ENCODE measurements around the gene CNTN4.
A peak's percentile ranks its signal among the peaks of the same experiment; 100 is the strongest.

The CNTN4 gene

DNA sequence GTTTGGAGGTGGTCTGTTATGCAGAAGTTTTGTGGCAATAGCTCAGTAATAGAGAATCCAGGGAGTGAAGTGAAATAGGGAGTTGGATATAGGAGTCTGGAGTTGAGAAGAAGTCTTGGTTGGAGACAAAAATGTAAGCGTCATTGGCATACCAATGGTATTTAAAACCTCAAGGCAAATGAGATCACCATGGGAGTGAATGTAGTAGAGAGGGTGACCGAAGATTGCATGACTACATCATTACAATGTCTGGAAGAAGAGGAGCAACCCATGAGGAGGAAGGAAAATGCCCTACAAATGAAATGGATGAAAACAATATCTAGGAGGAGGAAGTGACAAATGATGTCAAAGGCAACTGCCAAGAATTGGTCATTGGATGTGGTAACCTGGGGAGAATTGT is 54.4 kb downstream of the CNTN4 start:
- DNase-seq (ENCODE audit: low spot score) = no peak

DNA sequence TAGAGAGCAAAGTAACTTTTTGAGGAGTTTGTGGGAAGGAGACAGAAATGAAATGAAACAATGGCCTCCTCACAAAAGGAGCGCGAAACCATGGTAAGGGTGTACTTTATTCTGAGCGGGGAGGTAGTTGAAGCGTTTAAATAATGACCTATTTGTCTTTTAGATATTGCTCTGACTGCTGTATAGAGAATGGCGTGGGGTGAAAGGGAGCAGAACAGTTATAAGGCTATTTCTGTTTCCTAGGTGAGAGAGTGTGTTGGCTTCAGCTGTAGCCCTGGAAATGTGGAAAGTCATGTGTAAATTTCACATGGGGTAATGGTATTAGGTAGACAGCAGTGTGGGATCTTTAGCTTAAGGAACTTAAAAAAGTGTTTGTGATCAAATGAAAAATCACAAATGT is 54.9 kb downstream of the CNTN4 start:
- DNase-seq (ENCODE audit: low spot score) = no peak

DNA sequence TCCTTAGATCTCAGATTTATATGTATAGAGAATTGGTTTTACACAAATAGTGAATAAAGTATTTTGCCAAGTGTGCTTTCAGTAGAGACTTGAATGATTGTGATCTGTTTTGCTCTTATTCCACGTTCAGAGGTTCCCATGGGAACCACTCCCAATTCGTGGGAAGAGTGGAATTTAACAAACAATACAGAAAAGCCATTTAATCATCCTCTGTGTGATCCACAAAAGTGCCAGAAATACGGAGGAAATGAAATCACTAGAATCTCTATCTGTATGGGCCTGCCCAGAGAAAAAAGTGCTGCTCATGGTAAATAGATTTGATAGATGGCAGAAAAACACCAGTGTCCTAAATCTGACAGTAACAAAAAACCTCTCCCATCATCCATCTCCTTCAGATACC is 56.0 kb downstream of the CNTN4 start:
- DNase-seq (ENCODE audit: low spot score) = no peak

DNA sequence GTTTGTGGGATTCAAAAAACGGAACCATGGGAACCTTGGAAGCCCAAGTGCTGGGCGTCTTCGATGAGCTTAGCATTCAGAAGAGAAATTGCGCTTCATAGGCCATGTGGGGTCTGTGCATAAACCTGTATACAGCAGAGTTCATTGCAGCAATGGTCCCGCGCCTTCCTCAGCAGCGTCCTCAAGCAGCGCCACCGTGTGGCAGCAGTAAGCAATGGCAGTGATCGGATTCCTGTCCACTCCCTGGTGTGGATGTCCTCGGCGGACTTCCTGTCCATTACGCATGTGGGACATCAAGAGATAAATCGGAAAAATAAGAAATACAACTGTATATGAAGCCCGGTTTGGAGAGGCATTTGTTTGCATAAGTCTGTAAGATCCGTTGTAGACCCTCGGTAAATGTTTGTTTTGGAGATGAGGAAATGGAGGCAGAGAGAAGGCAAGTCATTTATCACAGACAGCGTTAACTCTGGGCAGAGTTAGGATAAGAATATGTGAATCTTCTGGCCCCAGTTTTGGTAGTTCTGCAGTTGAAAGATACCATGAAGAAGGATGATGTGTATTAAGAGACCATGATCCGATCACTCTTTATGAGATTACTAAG is 57.7 kb downstream of the CNTN4 start:
- peak; percentile 16 for DNase-seq (ENCODE audit: low spot score)

DNA sequence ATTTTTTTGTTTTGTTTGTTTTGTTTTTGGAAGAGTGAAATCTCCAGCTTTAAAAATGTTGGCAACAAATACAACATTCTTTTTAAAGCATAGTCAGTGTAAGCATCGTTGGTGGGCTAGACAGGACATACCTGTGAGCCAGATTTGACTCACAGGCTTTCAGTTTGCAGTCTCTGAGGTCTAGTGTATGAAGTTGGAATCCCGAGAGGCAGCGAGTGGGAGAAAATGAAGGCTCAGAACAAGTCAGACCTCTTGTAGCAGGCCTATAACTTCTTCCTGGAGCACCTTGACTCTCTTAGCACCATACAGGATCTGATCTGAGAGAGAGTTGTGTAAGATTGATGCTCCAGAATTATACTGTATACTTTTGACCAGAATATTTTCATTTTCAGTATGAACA is 60.2 kb downstream of the CNTN4 start:
- DNase-seq (ENCODE audit: low spot score) = no peak

DNA sequence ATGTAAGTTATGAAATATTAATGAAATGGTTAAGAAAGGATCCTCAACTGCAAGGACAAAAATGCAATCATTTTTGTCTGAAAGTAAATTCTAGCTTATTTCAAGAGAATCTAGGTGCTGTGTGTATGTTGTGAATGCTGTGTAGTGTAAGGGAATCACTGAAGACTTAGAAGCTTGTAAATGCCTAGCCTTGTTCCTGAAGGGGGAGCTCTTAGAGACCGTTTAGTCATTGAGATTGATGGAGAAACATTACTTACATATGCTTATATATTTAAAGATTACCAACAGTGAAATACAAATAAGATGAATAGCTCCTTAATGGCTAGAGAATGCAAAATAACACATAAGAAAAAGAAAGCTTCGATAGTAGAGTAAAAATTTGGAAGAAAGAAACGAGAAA is 67.9 kb downstream of the CNTN4 start:
- DNase-seq (ENCODE audit: low spot score) = no peak

DNA sequence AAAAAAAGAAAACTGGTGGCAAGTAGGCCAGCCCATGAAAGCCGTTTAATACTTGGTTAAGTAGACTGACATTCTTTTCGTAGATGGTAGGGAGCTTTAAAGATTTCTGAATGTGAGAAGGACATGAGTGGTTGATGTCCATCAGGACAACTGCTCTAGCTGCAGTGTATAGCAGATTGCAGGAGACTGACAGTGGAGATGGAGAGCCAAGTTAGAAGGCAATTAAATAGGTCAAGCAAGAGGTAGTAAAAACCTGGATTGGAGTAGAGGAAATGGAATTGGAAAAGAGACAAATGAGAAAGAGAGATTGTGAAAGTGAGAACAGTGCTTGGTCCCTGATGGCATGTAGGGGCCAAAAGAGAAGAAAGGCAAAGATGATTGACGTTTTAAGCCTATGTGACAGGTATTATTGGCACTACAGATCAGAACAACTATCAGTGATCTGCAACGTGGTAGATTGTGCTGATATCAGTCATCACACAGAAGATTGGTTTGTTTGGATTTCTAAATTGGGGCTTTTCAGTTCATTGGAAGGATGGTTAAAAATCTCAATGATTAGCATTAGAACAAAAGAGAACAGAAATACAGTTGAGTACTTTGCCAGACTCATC is 74.0 kb downstream of the CNTN4 start:
- DNase-seq (ENCODE audit: low spot score) = no peak

DNA sequence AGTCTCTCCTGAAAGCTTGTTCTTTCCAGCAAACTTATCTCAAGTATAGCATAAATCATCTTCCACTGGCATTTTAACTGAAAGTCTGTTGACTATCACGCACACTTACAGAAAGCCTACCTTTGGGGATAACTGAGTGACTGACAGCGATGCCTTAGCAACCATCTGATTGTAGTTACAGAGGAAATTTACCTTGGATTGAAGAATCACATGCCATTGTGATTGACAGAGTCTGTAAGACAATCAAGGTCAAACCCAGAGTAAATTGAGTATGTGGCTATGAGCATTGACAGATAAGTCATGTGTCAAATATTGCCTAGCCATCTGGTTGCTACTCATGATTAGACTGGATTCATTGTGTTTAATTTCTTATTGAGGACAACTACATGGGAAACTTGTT is 82.0 kb downstream of the CNTN4 start:
- DNase-seq (ENCODE audit: low spot score) = no peak

DNA sequence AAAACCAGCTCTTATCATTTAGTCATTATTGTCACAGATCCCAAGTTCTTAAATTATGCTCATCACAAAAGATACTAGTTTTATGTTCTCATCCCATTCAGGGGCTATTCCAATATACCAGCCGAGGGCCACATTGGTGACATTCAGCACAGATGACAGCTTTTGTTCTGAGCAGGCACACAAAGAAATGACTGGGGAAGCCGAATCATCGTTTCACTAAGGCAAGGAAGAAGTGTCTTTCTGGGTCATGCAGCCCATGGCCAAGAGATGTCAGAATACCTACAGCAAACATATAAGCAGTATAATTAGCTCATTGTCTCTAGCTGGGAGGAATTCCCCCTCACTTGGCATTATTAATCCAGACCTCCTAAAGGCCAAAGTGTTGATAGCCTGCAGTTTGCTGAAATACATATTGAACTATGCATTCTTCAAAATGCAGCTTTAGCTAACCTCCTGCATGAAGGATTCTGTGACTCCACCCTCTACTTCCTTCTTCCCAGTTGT is 100.2 kb downstream of the CNTN4 start:
- DNase-seq (ENCODE audit: low spot score) = peak; percentile 2

DNA sequence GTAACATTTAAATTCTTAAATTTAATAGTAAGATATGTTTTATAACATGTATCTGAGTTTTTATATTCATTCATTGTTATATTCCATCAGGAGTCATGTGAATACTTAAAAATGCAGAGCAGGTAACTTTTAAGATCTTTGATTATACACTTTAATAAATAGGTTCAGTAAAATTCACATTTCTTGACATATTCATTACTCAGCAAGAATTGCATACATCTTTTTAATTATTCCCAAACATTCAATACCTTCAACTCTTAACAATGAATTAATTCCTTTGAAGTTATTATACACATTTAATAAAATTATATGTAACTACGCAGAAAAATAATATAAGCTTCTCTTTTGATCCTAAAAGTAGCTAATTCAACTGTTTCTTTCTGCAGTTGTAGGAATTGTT is 105.4 kb downstream of the CNTN4 start:
- DNase-seq (ENCODE audit: low spot score) = no peak

DNA sequence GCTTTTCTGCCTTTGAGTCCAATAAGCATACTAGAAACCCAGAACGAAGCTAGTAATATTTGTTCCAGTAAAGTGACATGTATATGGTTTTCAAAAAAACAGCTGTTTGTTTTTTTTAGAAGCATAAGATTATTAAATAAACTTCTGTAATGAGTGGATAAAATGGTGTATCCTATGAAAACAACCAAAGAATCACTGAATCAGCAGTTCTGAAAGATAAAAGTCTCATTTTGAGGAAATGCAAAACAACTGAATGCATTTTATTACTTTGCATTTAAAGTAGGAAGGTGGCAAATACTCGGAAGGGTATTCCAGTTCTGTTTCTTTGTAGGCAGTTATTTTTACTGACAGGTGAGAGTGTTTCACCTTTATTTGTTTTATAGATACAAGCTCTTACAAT is 107.0 kb downstream of the CNTN4 start:
- no peak for DNase-seq (ENCODE audit: low spot score)

DNA sequence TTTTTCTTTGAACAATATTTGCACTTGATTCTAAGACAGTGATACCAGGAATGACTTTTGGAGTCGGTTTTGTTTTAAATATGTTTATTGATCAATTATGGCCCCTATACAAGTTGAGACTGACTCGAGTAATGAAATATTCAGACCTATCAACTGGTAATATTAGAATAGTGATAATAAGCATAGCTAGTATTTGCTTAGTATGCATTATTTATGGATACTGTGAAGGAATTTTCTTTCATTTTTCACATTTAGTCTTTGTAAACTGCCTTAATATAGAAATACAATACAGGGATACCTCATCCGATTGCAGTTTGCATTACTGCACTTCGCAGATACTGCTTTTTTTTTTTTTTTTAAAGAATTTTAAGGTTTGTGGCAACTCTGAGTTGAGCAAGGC is 107.9 kb downstream of the CNTN4 start:
- DNase-seq (ENCODE audit: low spot score) = no peak

DNA sequence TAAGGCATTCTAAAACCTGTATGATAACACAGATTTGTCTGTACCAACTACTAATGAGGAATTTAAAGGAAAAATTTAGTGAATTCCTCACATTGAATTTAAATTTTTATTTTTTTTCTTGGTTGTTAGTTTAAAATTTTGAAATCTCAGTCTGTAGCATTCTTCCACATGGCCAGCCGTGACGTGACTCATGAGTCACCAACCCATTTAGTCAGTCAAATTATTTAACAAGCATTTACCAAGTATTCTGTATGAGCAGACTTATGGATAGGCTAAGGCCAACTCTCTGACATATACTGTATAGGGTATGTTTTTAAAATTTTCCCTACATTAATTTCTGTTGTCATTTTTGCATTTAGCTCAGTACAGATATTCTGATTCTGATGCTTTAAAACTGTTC is 112.9 kb downstream of the CNTN4 start:
- no peak for DNase-seq (ENCODE audit: low spot score)

DNA sequence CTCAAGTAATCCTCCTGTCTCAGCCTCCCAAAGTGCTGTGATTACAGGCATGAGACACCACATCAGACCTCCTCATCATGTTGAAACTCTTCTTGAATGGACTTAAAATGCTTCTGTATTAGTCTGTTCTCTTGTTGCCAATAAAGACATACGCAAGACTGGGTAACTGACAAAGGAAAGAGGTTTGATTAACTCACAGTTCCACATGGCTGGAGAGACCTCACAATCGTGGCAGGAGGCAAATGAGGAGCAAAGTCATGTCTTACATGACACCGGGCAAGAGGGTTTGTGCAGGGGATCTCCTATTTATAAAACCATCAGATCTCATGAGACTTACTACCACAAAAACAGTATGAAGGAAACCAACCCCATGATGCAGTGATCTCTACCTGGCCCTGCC is 113.5 kb downstream of the CNTN4 start:
- DNase-seq (ENCODE audit: low spot score) = no peak

DNA sequence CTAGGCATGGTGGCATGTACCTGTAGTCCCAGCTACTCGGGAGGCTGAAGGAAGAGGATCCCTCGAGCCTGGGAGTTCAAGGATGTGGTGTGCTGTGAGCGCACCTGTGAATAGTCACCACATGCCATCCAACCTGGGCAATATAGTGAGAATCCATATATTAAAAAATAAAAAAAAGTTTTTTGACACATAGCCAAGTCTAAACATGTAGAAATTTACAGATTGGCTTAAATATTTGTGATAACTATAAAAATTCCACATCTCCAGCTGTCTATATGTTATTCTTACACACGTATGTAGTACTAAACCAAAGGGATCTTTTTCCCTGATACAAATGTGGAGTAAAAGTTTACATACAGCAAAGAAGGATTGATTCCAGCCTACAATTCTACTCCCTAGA is 119.7 kb downstream of the CNTN4 start:
- DNase-seq (ENCODE audit: low spot score) = no peak

DNA sequence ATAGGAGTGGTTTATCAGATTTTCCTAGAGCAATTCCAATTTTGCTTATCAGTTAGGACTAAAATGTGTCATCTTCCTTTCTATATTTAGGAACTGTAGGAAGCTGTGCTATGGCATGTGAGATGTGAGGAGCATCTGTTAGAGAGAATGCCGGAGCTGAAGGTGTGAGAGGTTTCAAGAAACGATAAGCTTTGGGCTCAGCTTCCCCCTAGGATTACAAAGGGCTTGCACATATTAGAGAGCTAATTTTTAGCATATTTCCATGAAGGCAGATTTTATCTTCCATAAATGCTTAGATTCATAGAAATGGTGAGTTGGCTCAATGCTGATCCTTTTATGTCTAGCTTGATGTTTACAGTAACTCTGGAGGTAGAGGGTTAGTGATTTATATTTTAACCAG is 120.2 kb downstream of the CNTN4 start:
- DNase-seq (ENCODE audit: low spot score) = no peak

DNA sequence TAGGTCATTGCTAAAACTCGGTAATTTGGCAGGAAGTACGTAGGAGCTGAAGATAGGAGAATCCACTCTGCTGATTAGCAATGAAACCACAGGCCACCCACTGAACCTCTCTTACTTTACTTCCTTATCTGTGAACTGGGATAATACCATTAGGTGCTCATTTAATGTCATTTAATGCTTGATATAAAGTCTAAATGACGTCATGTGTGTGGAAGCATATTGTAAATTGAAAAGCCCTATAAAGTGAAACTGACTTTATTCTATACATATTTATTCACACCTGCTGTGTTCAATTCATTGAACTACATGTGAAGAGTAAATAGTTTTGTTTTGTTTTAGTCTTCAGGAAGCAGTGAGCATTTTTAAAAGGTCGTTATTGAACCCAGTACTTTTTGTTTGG is 137.5 kb downstream of the CNTN4 start:
- DNase-seq (ENCODE audit: low spot score) = no peak

DNA sequence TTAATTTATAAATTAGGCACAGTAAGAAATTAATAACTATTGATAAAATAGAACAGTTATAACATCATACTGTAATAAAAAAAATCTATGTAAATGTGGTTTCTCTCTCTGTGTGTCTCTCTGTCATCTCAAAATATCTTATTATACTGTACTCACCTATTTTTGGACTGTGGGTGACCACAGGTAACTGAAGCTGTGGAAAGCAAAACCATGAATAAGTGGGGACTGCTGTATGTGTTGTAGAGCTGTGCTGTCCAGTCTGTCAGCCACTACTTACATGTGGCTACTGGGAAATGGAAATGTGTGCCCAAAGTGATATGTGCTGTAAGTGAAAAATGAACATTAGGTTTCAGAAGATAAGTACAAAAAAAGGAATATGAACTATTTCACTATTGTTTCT is 145.5 kb downstream of the CNTN4 start:
- DNase-seq (ENCODE audit: low spot score) = no peak

DNA sequence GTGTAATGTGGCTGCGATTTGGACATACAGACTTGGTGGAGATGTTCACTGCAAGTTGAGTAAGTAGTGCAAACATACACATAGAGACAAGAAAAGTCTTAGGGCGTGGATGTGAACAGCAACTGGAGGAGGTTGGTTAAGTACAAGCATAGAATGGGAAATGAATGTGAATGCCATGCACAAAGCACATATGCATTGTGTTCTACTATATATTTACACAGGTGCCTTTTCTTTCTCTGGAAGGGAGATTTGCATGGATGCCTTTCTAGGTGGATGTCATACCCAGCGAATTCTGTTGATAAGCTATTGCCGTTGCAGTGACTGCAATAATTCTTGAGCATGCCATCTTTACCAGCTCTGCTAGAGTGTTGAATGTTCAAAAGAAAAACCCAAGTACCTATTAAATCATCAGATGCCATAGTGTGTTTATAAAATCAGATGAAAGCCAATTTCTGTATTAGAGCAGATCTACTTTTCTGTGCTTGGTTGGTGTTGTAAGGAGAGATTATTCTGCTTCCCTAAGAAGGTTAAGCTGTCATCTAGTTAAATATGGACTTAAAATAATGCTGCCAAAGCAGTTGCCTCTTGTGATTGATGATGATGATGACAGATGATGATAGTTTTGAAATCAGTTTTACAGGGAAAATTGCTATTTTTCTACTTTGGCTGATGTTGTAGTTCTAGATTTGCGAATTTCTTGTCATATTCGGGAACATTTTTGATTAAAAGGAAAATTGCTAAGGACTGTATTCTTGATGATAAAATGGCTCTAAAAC is 148.4 kb downstream of the CNTN4 start:
- no peak for DNase-seq (ENCODE audit: low spot score)

DNA sequence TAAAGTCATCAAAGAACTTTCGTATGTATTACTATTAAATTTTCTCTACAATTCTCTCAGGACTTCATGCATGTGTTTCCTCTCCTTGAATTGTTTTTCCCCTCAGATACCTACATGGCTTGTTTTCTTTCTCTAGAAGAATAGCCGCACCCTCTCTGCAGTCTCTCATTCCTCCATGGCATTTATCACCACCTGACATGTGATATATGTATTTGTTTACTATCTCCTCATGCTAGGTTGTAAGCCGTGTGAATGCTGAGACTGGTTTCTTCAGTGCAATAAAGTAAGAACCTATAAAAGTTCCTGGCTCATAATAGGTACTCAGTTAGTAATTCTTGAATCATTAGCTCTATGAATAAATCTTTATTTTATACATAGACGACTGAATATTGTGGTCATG is 149.2 kb downstream of the CNTN4 start:
- no peak for DNase-seq (ENCODE audit: low spot score)

DNA sequence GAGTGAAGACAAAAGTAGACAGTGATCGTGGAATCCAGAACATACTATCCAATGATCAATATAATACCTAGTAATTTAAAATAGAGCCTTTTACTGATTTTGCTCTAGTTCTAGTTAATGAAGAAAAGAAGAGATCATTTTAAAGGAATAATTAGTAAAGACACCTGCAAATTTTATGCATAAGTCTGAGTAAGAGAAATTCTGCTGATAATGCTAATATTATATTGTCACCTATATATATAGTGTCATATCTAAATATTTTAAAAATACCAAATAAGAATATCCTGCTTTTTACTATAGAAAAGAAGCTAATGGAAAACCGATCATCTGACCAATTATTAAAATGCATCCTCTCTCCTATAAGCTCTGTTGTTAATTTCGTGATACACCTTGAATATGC is 152.1 kb downstream of the CNTN4 start:
- DNase-seq (ENCODE audit: low spot score) = no peak

DNA sequence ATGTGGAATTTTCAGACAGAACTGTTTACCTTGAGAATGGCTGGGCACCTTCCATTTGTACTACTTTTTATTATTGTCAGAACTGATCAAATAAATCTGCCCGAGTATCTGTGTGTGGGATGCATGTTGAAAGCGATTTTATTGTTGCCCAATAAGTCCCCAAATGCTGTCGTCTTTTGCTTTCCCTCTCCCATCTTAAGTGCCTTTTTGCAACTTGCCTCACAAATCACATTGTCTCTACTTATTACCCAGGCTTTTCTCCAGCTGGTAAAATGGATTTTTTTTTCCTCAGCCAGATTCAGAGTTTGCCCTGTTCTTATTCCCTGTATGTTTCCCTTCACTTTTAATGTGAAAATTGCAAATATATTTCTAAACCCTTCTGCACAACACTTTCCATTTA is 163.1 kb downstream of the CNTN4 start:
- no peak for DNase-seq (ENCODE audit: low spot score)

DNA sequence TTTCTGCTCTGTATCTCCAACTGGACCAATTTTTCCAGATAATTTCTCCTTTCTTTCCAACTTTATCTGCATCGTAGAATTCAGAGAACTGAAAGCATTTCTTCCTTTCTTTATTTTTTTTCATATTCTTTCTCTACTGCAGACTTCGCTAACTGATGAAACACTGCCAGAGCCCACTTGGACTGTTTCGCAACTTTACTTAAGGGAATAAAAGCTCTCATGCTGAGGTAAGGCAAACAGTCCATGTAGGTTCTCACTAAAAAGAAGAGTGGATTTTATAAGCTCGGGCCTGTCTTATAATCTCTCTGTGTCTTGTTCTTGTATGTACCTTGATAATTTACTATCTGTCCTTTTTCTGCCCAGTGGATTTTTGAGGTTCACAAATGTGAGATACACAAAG is 163.5 kb downstream of the CNTN4 start:
- no peak for DNase-seq (ENCODE audit: low spot score)

DNA sequence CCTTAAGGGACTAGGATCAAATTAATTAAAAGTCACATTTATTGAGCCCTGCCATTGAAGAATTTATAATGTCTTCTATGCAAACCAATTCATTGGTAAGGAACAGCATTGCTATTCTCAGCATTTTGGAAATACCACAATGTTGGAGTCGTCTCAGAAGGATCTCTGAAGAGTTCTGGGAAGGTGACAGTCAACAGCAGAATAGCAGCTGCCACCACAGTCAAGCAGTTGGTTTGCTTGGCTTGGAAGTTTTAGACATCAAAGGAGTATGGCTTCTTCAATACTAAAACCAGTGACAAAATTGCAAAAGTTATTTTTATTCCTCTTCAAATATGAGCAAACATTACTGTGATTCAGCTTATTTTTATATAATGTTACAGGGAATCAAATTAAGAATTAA is 167.9 kb downstream of the CNTN4 start:
- DNase-seq (ENCODE audit: low spot score) = no peak

Data from COLO829 (cell line).